GM23338 (cell line): ENCODE results near the gene KCNC4. TPM values are rescaled to one million over a fixed set of nuclear protein-coding genes. Genes with fewer than 3 reads are reported as not detected.

Source experiments
- ATAC-seq: fragments of 200-7000 bp; cut with Tn5 transposase; 3 replicates; pipeline ENCODE4 v1.9.1; 2020
- DNase-seq: peaks from one replicate; pipeline ENCODE4 v3.0.0-alpha.2; 2015; ENCODE audit warnings: low spot score
- H2AFZ ChIP-seq: fragments of 200-600 bp; sonication (generic); 2 replicates; pipeline ENCODE4 v1.8.0; 2016; ENCODE audit warnings: antibody characterized with exemption, mild to moderate bottlenecking, moderate library complexity
- H3F3A ChIP-seq: fragments of 200-600 bp; sonication (generic); replicated peaks from 2 replicates; pipeline ENCODE4 v1.8.0; 2017; ENCODE audit warnings: antibody characterized with exemption, mixed run types, low read depth
- H3K27ac ChIP-seq: fragments of 200-600 bp; sonication (generic); 2 replicates; pipeline ENCODE4 v1.6.1; 2016; ENCODE audit warnings: low read depth
- H3K27me3 ChIP-seq: fragments of 200-600 bp; sonication (generic); 2 replicates; pipeline ENCODE4 v1.8.0; 2016; ENCODE audit warnings: mild to moderate bottlenecking, mixed run types, moderate library complexity; ENCODE audit not compliant: insufficient read depth
- H3K36me3 ChIP-seq: fragments of 200-600 bp; sonication (generic); 2 replicates; pipeline ENCODE4 v1.8.0; 2016; ENCODE audit warnings: mild to moderate bottlenecking; ENCODE audit not compliant: insufficient read depth
- H3K4me1 ChIP-seq: fragments of 200-600 bp; sonication (generic); 2 replicates; pipeline ENCODE4 v1.8.0; 2016; ENCODE audit warnings: mild to moderate bottlenecking, moderate library complexity; ENCODE audit not compliant: insufficient read depth
- H3K4me2 ChIP-seq: fragments of 200-600 bp; sonication (generic); 2 replicates; pipeline ENCODE4 v1.7.1; 2017; ENCODE audit warnings: mixed run types
- H3K4me3 ChIP-seq: fragments of 200-600 bp; sonication (generic); 2 replicates; pipeline ENCODE4 v1.6.1; 2016; ENCODE audit warnings: mixed run types
- H3K79me2 ChIP-seq: fragments of 200-600 bp; sonication (generic); replicated peaks from 2 replicates; pipeline ENCODE4 v1.8.0; 2017; ENCODE audit warnings: mild to moderate bottlenecking; ENCODE audit not compliant: insufficient read depth
- H3K9me2 ChIP-seq: fragments of 200-600 bp; sonication (generic); 2 replicates; pipeline ENCODE4 v1.8.0; 2017; ENCODE audit not compliant: insufficient read depth
- H4K20me1 ChIP-seq: fragments of 200-600 bp; sonication (generic); replicated peaks from 2 replicates; pipeline ENCODE4 v1.8.0; 2017; ENCODE audit warnings: mild to moderate bottlenecking; ENCODE audit not compliant: insufficient read depth
- H3K27ac Mint-ChIP-seq: 2 replicates; pipeline ENCODE4 v1.8.0; 2020; ENCODE audit warnings: inconsistent platforms, mild to moderate bottlenecking, moderate library complexity, mixed read lengths
- H3K27me3 Mint-ChIP-seq: 3 replicates; pipeline ENCODE4 v1.8.0; 2022; ENCODE audit warnings: low read depth, mild to moderate bottlenecking, moderate library complexity, mixed read lengths, inconsistent platforms; ENCODE audit not compliant: insufficient read depth, poor library complexity
- H3K36me3 Mint-ChIP-seq: 3 replicates; pipeline ENCODE4 v1.8.0; 2021; ENCODE audit warnings: low read depth, mild to moderate bottlenecking, inconsistent platforms, moderate library complexity, mixed read lengths
- H3K4me1 Mint-ChIP-seq: 3 replicates; pipeline ENCODE4 v1.8.0; 2020; ENCODE audit warnings: mild to moderate bottlenecking, inconsistent platforms, mixed read lengths
- H3K4me3 Mint-ChIP-seq: 3 replicates; pipeline ENCODE4 v1.8.0; 2021; ENCODE audit warnings: moderate library complexity, mild to moderate bottlenecking, inconsistent platforms, mixed read lengths
- H3K9me3 Mint-ChIP-seq: 3 replicates; pipeline ENCODE4 v1.8.0; 2020; ENCODE audit warnings: moderate library complexity, mild to moderate bottlenecking, inconsistent platforms, mixed read lengths
- EZH2 ChIP-seq: fragments of 200-600 bp; sonication (generic); IDR thresholded peaks from one replicate; pipeline ENCODE4 v1.8.0; 2017; ENCODE audit warnings: antibody characterized with exemption, mild to moderate bottlenecking, low read depth; ENCODE audit not compliant: unreplicated experiment
- NANOG ChIP-seq: IDR thresholded peaks from 2 replicates; pipeline ENCODE4 v1.6.1; 2016; ENCODE audit warnings: antibody characterized with exemption, borderline replicate concordance
- ZNF114 ChIP-seq: fragments of 250-450 bp; sonication (Bioruptor Pico); IDR thresholded peaks from 2 replicates; pipeline ENCODE4 v1.5.0; 2020; ENCODE audit warnings: mild to moderate bottlenecking, moderate library complexity
- polyA plus RNA-seq: library from polyadenylated mRNA; unstranded; fragments of >200 nt; fragmentation: Nextera tagmentation; extraction: Ambion mirVana; gene quantifications from 2 replicates; pipeline ENCODE4 v1.2.1, GENCODE V29; 2016
- total RNA-seq: library from RNA; depleted of rRNA; stranded (reverse); fragments of >200 nt; shearing (Covaris generic); gene quantifications from 2 replicates; pipeline ENCODE4 v1.2.3, GENCODE V29; 2014
- TF ChIP-seq, protein P1 (sequence below): IDR thresholded peaks from one replicate; pipeline ENCODE4 v1.6.1; 2018; ENCODE audit warnings: antibody characterized with exemption; ENCODE audit not compliant: unreplicated experiment
- TF ChIP-seq, protein P2 (sequence below), 2 experiments: fragments of 200-600 bp in 1 of 2; sonication (generic) in 1 of 2; conservative IDR thresholded peaks; 2 replicates each; pipeline versions ENCODE4 v1.5.1 to v1.6.1; 2016 to 2017; ENCODE audit warnings: antibody characterized with exemption in 2 of 2, low read depth in 2 of 2, mild to moderate bottlenecking in 2 of 2, moderate library complexity in 1 of 2

Gene KCNC4
- total and polyA plus RNA-seq, 2 experiments from 2014 or later, result 3.5 to 10.7 TPM

DNA sequence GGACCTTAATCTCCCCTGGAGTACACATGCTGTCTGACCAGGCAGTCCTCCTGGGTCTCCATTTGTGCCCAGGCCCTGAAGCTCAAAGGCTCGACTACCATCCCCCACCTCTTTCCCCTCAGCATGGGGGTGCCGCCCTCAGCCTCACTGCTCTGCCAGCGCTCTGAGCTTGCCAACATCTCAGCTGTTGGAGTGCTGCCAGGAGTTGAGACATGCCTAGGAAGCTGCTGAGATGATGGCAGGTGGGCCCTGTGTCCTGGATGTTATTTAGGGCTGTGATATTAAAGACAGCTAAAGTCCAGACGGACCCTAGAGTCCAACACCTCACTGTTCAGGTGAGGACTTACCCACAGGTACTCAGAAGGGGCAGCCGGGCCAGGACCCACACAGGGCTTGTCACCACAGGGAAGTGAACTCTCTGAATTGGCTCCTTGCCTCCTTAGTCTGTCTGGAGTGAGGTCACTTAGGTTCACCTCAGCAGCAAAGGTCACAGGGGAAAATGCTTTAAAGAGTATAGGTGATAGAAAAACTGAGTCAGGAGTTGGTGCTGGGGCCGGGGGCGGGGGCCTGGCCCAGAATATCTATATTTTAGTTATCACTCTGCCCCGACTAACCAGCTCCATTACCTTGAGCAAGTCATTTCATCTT is 19.7 kb upstream of the KCNC4 start:
- peaks cover 15% of the 10 kb centered on the region; the same call in 2 of the 3 replicates for H3K4me1 Mint-ChIP-seq
- no peak overlapping the region for H3K27ac ChIP-seq
- no peaks in the 10 kb centered on the region for H3F3A ChIP-seq
- no peak overlapping the region for H2AFZ ChIP-seq
- no peak overlapping the region for H3K4me3 ChIP-seq
- no peaks in the 10 kb centered on the region for H3K27me3 ChIP-seq
- no peaks in the 10 kb centered on the region for H3K36me3 Mint-ChIP-seq
- H3K4me1 ChIP-seq, result no peaks in the 10 kb centered on the region
- H3K9me3 Mint-ChIP-seq, result no peaks in the 10 kb centered on the region
- no peaks in the 10 kb centered on the region for H3K36me3 ChIP-seq
- no peaks in the 10 kb centered on the region for H3K79me2 ChIP-seq
- H4K20me1 ChIP-seq, result no peaks in the 10 kb centered on the region
- H3K27ac Mint-ChIP-seq, result no peak overlapping the region
- no peak overlapping the region for H3K4me3 Mint-ChIP-seq
- no peaks in the 10 kb centered on the region for H3K9me2 ChIP-seq
- no peak for TF ChIP-seq ZNF114
- TF ChIP-seq NANOG, result no peak
- TF ChIP-seq EZH2, result no peak
- TF ChIP-seq, protein P1, sequence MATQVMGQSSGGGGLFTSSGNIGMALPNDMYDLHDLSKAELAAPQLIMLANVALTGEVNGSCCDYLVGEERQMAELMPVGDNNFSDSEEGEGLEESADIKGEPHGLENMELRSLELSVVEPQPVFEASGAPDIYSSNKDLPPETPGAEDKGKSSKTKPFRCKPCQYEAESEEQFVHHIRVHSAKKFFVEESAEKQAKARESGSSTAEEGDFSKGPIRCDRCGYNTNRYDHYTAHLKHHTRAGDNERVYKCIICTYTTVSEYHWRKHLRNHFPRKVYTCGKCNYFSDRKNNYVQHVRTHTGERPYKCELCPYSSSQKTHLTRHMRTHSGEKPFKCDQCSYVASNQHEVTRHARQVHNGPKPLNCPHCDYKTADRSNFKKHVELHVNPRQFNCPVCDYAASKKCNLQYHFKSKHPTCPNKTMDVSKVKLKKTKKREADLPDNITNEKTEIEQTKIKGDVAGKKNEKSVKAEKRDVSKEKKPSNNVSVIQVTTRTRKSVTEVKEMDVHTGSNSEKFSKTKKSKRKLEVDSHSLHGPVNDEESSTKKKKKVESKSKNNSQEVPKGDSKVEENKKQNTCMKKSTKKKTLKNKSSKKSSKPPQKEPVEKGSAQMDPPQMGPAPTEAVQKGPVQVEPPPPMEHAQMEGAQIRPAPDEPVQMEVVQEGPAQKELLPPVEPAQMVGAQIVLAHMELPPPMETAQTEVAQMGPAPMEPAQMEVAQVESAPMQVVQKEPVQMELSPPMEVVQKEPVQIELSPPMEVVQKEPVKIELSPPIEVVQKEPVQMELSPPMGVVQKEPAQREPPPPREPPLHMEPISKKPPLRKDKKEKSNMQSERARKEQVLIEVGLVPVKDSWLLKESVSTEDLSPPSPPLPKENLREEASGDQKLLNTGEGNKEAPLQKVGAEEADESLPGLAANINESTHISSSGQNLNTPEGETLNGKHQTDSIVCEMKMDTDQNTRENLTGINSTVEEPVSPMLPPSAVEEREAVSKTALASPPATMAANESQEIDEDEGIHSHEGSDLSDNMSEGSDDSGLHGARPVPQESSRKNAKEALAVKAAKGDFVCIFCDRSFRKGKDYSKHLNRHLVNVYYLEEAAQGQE, result no peak
- TF ChIP-seq, protein P2, sequence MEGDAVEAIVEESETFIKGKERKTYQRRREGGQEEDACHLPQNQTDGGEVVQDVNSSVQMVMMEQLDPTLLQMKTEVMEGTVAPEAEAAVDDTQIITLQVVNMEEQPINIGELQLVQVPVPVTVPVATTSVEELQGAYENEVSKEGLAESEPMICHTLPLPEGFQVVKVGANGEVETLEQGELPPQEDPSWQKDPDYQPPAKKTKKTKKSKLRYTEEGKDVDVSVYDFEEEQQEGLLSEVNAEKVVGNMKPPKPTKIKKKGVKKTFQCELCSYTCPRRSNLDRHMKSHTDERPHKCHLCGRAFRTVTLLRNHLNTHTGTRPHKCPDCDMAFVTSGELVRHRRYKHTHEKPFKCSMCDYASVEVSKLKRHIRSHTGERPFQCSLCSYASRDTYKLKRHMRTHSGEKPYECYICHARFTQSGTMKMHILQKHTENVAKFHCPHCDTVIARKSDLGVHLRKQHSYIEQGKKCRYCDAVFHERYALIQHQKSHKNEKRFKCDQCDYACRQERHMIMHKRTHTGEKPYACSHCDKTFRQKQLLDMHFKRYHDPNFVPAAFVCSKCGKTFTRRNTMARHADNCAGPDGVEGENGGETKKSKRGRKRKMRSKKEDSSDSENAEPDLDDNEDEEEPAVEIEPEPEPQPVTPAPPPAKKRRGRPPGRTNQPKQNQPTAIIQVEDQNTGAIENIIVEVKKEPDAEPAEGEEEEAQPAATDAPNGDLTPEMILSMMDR (conservative IDR thresholded peaks at IDR 0.05; ENCODE audit: low read depth in 2 of 2), result no peak
- no peak for ATAC-seq
- H3K27me3 Mint-ChIP-seq, result peaks cover 8% of the 10 kb centered on the region
- no peak for DNase-seq
- no peak overlapping the region for H3K4me2 ChIP-seq

DNA sequence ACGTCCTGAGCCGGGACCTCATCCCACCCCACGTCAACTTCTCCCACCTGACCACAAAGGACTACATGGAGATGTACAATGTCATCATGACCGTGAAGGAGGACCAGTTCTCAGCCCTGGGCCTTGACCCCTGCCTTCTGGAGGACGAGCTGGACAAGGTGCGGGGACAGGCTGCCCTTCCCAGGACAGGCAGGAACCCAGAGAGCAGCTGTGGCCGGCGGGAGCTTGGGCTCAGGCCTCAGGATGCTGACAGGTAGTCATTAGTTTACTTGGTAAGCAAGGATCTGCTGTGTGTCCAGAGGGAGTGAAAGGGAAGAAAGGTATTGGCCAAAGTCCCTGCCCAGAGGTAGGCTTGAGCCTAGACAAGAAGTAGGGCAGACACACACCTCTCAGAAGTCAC is 17.6 kb upstream of the KCNC4 start:
- no peaks in the 10 kb centered on the region for H3K36me3 ChIP-seq
- Mint-ChIP-seq H3K27ac (no peak overlapping the region), H3K27me3 (peaks cover 10% of the 10 kb centered on the region), H3K36me3 (no peaks in the 10 kb centered on the region), H3K4me3 (no peak overlapping the region), H3K9me3 (no peaks in the 10 kb centered on the region), H3K4me1 (peaks cover 10% of the 10 kb centered on the region)
- no peak overlapping the region for H3K27ac ChIP-seq
- H2AFZ ChIP-seq, result no peak overlapping the region
- H3K79me2 ChIP-seq, result no peaks in the 10 kb centered on the region
- no peak overlapping the region for H3K4me2 ChIP-seq
- ATAC-seq (no peak), DNase-seq (no peak)
- no peak overlapping the region for H3K4me3 ChIP-seq
- H4K20me1 ChIP-seq, result no peaks in the 10 kb centered on the region
- H3K4me1 ChIP-seq, result no peaks in the 10 kb centered on the region
- H3K27me3 ChIP-seq, result no peaks in the 10 kb centered on the region
- H3K9me2 ChIP-seq, result no peaks in the 10 kb centered on the region
- H3F3A ChIP-seq, result no peaks in the 10 kb centered on the region
- no peak for TF ChIP-seq EZH2
- TF ChIP-seq, protein P1, result no peak
- TF ChIP-seq, protein P2 (conservative IDR thresholded peaks at IDR 0.05; ENCODE audit: low read depth in 2 of 2), result no peak
